ENCODE data around the gene FGFRL1. TPM values are rescaled to one million over a fixed set of nuclear protein-coding genes. Genes with fewer than 3 reads are reported as not detected.

The FGFRL1 gene
- polyA plus RNA-seq, 1 donor (not counting 4 experiments of a cell fraction or from before 2014, with no cell fraction given), result 2.8 TPM

GRCh38 chr4:1023075-1023640 lies 11.7 kb downstream of the FGFRL1 start:
- no peak overlapping the region for H3K4me2 ChIP-seq (ENCODE audit: control insufficient read depth, extremely low read depth, insufficient read depth, low read depth, low read length)
- peaks cover 0 to 4% of the 10 kb centered on the region in 2 experiments for H3K36me3 ChIP-seq (ENCODE audit: control insufficient read depth in 2 of 2, extremely low read depth in 1 of 2, insufficient read depth in 2 of 2, low read length in 2 of 2)
- no peaks in the 10 kb centered on the region for H3K9me3 ChIP-seq (ENCODE audit: control insufficient read depth, low read depth, low read length)
- dilution Hi-C loops (cut with MboI; ENCODE audit: extremely low pct_ligation_motif_present, low sequenced_read_pairs), result no loop called here
- no peak overlapping the region for H3K27ac ChIP-seq (ENCODE audit: control insufficient read depth, insufficient read depth, low read length)
- H2AFZ ChIP-seq (ENCODE audit: control insufficient read depth, low read length), result no peak overlapping the region
- TF ChIP-seq CTCF (optimal IDR thresholded peaks at IDR 0.05 in 1 of 3, IDR thresholded peaks at IDR 0.05 in 1 of 3, conservative IDR thresholded peaks at IDR 0.05 in 1 of 3; ENCODE audit: extremely low read depth in 1 of 3, insufficient read depth in 2 of 3, low read length in 3 of 3), result no peak
- TF ChIP-seq EZH2 (IDR thresholded peaks at IDR 0.05; ENCODE audit: low read length), result no peak
- H3K79me2 ChIP-seq (ENCODE audit: control insufficient read depth, insufficient read depth, low read length), result no peaks in the 10 kb centered on the region
- DNase-seq (ENCODE audit: low read depth, low spot score), result no peak
- no peaks in the 10 kb centered on the region for H3K9me1 ChIP-seq (ENCODE audit: control insufficient read depth, extremely low read depth, insufficient read depth, low read length)
- H3K4me3 ChIP-seq (ENCODE audit: control insufficient read depth in 2 of 3, extremely low read depth in 1 of 3, insufficient read depth in 2 of 3, low read depth in 1 of 3, low read length in 3 of 3), result no peak overlapping the region
- peaks cover 3% of the 10 kb centered on the region for H4K20me1 ChIP-seq (ENCODE audit: control insufficient read depth, extremely low read depth, insufficient read depth, low read length)
- no peak overlapping the region for H3K9ac ChIP-seq (ENCODE audit: control insufficient read depth, extremely low read depth, insufficient read depth, low read length)
- FAIRE-seq, result no peak
- peaks cover 3% of the 10 kb centered on the region for H3K4me1 ChIP-seq (ENCODE audit: control insufficient read depth, extremely low read depth, insufficient read depth, low read length)
- H3K27me3 ChIP-seq (ENCODE audit: control insufficient read depth, extremely low read depth, insufficient read depth, low read length), result no peaks in the 10 kb centered on the region

GRCh38 chr4:1023895-1024740 lies 12.7 kb downstream of the FGFRL1 start:
- dilution Hi-C loops (cut with MboI; ENCODE audit: extremely low pct_ligation_motif_present, low sequenced_read_pairs), result no loop called here
- FAIRE-seq (no peak), DNase-seq (ENCODE audit: low read depth, low spot score) (no peak)
- Histone ChIP-seq H3K9me3 (ENCODE audit: control insufficient read depth, low read depth, low read length) (no peaks in the 10 kb centered on the region), H3K36me3 (ENCODE audit: control insufficient read depth in 2 of 2, extremely low read depth in 1 of 2, insufficient read depth in 2 of 2, low read length in 2 of 2) (peaks cover 0 to 4% of the 10 kb centered on the region in 2 experiments), H3K27me3 (ENCODE audit: control insufficient read depth, extremely low read depth, insufficient read depth, low read length) (no peaks in the 10 kb centered on the region), H3K79me2 (ENCODE audit: control insufficient read depth, insufficient read depth, low read length) (no peaks in the 10 kb centered on the region), H2AFZ (ENCODE audit: control insufficient read depth, low read length) (no peak overlapping the region), H3K9me1 (ENCODE audit: control insufficient read depth, extremely low read depth, insufficient read depth, low read length) (no peaks in the 10 kb centered on the region), H3K27ac (ENCODE audit: control insufficient read depth, insufficient read depth, low read length) (no peak overlapping the region), H3K4me1 (ENCODE audit: control insufficient read depth, extremely low read depth, insufficient read depth, low read length) (peaks cover 3% of the 10 kb centered on the region), H4K20me1 (ENCODE audit: control insufficient read depth, extremely low read depth, insufficient read depth, low read length) (peaks cover 3% of the 10 kb centered on the region), H3K4me3 (ENCODE audit: control insufficient read depth in 2 of 3, extremely low read depth in 1 of 3, insufficient read depth in 2 of 3, low read depth in 1 of 3, low read length in 3 of 3) (no peak overlapping the region), H3K4me2 (ENCODE audit: control insufficient read depth, extremely low read depth, insufficient read depth, low read depth, low read length) (no peak overlapping the region), H3K9ac (ENCODE audit: control insufficient read depth, extremely low read depth, insufficient read depth, low read length) (no peak overlapping the region)
- no peak for TF ChIP-seq EZH2 (IDR thresholded peaks at IDR 0.05; ENCODE audit: low read length)
- TF ChIP-seq CTCF (optimal IDR thresholded peaks at IDR 0.05 in 1 of 3, IDR thresholded peaks at IDR 0.05 in 1 of 3, conservative IDR thresholded peaks at IDR 0.05 in 1 of 3; ENCODE audit: extremely low read depth in 1 of 3, insufficient read depth in 2 of 3, low read length in 3 of 3), result no peak

Data from keratinocyte (primary cell).